Frontal cortex (tissue), 1 donor: ENCODE data around the gene LRRC37A. TPM values are rescaled to one million over a fixed set of nuclear protein-coding genes. Genes with fewer than 3 reads are reported as not detected.

Experiments
- small RNA-seq: library from RNA; depleted of rRNA; stranded (forward); fragments of <200 nt; gene quantifications from one replicate; pipeline ENCODE3, GENCODE V24; 2014
- total RNA-seq: library from RNA; depleted of rRNA; stranded (reverse); fragments of >200 nt; gene quantifications from one replicate; pipeline ENCODE4 v1.2.3, GENCODE V29; 2014

Gene LRRC37A
- total RNA-seq, 1 donor from 2014 or later = 6.1 TPM

Small RNAs within 50 kb of the gene (small RNA-seq; reads per million reads assigned to genes)
- gene RN7SL656P = not detected

Other genes with a start within 250 kb of the LRRC37A start
- 113 TPM for gene KANSL1, start 101.7 kb upstream of the LRRC37A start, total RNA-seq
- 20.0 TPM for gene ARL17B, start 66.6 kb downstream of the LRRC37A start, total RNA-seq
- 9.4 TPM for gene LRRC37A2, start 217.3 kb downstream of the LRRC37A start, total RNA-seq